Activated gamma-delta T cell treated with anti-CD3 and anti-CD28 coated beads, Interleukin-2, amount 50 U/mL, for 16 hours (primary cell): ENCODE data around the gene ADAM11.

ENCODE experiments used
- DNase-seq: peaks from one replicate; pipeline ENCODE4 v3.0.0-alpha.2; 2020; ENCODE audit warnings: low read depth

ADAM11 gene

GRCh38 chr17:44775838-44776621, 17.2 kb downstream of the ADAM11 start:
- DNase-seq, result no peak

GRCh38 chr17:44776628-44777393, 18.0 kb downstream of the ADAM11 start:
- no peak for DNase-seq

DNA sequence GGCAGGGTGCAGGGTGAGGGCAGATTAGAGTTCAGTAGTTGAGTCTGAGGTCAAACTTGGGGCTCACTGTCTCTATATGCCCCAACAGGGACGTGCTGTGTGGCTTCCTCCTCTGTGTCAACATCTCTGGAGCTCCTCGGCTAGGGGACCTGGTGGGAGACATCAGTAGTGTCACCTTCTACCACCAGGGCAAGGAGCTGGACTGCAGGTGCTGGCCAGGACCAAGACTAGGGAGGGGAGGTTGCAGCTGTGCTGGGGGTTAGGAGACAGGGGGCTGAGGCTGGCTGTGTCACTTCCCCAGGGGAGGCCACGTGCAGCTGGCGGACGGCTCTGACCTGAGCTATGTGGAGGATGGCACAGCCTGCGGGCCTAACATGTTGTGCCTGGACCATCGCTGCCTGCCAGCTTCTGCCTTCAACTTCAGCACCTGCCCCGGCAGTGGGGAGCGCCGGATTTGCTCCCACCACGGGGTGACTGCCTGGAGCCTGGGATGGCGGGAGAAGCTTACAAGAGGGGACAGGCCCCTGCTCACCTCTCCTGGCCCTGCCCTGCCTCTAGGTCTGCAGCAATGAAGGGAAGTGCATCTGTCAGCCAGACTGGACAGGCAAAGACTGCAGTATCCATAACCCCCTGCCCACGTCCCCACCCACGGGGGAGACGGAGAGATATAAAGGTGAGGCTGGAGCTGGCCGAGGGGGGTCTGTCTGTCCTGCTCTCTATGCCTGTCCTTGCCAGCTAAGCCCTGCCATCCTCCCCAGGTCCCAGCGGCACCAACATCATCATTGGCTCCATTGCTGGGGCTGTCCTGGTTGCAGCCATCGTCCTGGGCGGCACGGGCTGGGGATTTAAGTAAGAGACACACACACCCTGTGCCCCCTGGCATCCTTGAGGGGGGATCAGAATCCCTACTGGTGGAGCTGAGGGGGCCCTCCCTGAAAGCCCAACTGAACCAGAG, 18.9 kb downstream of the ADAM11 start:
- no peak for DNase-seq

GRCh38 chr17:44778656-44779210, 19.9 kb downstream of the ADAM11 start:
- no peak for DNase-seq

DNA sequence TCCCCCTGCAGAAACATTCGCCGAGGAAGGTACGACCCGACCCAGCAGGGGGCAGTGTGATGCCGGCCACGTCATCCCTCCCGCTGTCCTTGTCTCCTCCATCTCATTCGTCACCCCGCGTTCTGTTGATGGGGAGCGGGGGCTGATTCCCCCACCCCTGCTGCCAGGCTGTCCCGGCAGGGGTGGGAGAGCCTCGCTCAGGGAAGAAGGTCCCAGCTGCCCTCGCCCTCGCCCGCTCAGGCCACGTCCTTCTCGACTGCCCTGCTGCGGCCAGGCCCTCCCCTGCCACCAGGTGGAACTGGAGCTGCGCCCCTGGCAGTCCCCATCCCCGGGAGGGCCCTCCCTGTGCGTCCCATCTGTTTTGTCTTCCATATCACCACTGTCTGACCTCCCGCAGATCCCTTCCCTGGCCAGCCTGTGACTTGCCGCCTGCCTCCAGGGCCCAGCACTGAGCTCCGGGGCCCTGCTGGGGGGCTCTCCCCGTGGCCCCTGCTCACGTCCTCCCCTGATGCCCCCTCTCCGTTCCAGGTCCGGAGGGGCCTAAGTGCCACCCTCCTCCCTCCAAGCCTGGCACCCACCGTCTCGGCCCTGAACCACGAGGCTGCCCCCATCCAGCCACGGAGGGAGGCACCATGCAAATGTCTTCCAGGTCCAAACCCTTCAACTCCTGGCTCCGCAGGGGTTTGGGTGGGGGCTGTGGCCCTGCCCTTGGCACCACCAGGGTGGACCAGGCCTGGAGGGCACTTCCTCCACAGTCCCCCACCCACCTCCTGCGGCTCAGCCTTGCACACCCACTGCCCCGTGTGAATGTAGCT, 20.6 kb downstream of the ADAM11 start:
- peak; percentile 71 for DNase-seq

- no peak for DNase-seq
Observed at GRCh38 chr17:44780161-44780560, 21.4 kb downstream of the ADAM11 start.

- no peak for DNase-seq
Observed at GRCh38 chr17:44780845-44781480, 22.2 kb downstream of the ADAM11 start.

GRCh38 chr17:44781551-44782325, 22.9 kb downstream of the ADAM11 start:
- no peak for DNase-seq

DNA sequence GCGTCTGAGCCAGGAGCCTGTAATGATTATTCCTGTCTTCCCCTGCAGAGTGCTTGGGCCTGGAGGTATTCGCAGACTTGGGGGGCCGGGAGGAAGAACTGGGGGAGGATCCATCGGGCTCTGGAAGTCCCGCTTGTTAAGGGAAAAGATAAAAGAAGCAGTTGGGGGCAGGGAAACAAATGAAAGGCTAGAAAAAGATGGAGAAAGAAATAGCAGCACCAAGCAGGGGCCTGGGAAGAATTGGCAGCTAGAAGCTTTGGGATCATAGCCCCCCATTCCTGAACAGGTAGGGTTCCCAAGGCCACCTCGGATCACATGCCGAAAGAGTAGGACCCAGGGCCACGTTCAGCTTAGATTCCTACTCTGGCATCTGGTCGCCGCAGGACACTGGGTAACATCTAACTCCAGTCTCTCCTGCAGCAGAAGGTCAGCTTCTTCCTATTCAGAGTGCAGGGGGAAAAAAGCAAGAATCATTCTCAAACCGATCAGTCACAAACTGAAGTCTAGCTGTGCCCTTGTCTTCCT, 23.6 kb downstream of the ADAM11 start:
- DNase-seq, result no peak

- DNase-seq, result no peak
Observed at GRCh38 chr17:44785921-44786320, 27.1 kb downstream of the ADAM11 start.

DNA sequence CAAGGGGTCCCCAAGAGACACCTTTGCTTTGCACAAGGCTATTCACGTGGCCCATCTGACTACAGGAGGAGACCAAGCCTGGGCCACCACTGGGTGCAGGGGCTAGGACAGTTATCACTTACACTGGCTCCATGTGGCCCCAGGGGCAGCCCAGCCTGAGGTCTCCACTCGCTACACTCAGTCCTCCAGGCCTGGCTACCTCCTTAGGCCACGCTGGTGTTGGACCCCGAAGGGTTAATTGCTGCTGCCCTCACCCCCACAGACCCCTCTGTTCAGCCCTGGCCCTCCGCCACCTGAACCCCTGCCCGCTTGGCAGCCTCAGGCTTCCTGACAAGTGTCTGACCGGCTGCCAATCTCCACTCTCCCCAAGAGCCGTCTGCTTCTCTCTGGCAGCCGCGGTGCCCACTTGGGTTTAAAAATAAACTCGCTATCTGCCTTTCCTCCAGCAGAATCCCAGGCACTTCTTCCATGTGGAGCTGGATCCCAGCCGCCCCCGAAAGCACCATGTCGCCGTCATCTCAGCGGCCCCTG, 27.8 kb downstream of the ADAM11 start:
- no peak for DNase-seq

DNA sequence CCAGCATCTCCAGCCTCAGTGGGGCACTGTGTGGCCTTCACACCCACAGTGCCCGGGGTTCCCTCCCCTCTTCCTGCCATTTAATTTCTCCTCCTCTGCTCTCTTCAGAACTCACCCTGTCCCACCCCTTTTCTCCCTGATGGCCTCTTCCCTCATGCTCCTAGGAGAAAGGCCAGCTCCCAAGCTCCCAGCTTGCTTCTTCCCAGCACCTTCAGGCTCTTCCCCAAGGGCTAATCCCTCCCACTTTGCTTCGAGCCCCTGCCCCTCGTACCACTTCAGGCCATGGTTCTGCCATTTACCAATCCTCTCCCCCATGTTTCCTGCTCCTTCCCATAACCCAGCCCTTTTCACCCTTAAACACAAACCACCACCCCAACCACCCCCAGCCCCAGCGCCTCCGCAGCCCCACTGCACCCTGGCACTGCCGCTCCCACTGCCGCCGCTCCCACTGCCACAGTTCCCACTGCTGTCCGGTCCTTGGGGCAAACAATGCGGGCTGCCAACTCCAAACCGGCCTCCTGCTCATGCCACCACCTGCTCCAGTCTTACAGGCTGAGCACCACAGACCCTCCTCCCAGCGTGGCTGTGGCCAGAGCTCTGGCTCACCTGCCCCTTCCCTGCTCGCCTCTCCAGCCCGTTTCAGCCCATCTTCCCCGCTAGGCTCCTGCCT, 28.6 kb downstream of the ADAM11 start:
- DNase-seq, result no peak

DNA sequence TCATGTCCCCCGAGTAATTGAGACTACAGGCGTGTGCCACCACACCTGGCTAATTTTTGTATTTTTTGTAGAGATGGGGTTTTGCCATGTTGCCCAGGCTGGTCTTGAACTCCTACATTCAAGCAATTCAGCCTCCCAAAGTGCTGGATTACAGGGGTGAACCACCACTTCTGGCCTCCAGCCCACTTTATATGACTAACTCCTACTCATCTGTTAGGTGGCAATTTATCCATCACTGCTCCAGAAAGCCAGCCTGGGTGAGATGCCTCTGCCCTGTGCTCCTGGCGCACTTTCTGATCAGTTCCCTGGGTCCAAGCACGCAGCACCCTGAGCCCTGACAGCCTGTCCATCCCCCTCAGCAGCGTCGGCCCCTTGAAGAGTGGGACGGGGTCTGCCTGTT, 29.4 kb downstream of the ADAM11 start:
- DNase-seq, result no peak

- DNase-seq, result no peak
Observed at GRCh38 chr17:44792276-44792675, 33.5 kb downstream of the ADAM11 start.

GRCh38 chr17:44793885-44794842, 35.4 kb downstream of the ADAM11 start:
- no peak for DNase-seq

DNA sequence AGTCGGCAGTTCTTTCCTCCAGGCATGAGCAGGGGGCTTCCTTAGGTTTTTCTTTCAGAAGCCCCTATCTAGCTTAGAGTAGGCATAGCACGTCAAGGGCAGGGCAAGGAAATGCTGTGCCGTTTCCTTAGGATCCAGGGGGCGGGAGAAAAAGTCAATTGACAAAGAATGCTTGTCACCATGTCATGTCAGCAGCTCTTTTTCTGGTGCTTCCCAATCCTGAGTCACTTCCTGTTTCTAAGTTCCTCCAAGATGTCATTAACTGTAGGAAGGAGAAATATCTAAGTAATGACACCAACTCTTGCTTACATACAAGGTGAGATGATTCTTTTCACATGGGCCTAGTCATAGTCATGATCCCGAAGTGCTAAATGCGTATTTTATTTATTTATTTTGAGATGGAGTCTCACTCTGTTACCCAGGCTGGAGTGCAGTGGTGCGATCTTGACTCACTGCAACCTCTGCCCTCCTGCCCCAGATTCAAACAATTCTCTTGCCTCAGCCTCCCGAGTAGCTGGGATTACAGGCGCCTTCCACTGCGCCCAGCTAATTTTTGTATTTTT, 36.1 kb downstream of the ADAM11 start:
- DNase-seq, result no peak

DNA sequence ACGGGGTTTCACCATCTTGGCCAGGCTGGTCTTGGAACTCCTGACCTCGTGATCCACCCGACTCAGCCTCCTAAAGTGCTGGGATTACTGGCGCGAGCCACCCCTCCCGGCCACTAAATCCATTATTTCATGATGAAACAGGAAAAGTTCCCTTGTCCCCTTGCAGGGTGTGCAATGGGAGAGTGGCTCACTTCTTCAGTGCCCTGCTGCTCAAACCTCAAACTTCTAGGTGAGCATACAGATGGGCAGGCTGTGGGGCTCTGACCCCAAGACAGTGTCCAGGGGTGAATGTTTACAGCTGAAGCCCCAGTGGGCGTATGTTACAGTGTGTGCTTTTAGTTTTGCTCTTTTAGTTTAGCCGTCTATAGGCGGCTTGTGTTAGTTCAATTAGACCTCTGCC, 36.6 kb downstream of the ADAM11 start:
- DNase-seq, result no peak
